Measurements from ENCODE around the gene NR5A1.

DNA sequence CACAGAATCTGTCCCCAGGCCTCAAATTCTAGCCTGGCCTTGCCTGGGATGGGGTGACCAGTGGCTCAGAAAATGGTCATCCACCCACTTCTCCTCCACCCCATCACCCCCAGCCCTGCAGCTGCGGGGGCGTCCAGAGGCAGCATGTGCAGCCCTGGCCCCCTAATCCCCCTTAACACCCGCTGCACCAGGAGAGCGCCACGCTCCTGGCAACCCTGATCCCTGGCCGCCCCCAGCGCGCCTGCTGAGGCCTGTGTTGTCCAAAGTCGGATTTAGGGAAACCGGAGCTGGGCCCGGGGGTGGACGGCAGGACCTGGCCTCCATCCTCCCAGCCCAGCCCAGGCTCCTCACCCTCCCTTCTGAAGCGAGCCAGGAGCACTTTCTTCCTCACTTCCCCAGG lies 22.0 kb downstream of the NR5A1 start:
- TF ChIP-seq TCF4 (CRISPR knock-in tag; IDR thresholded peaks at IDR 0.05; ENCODE audit: borderline replicate concordance) (no peak), OSR1 (CRISPR knock-in tag; IDR thresholded peaks at IDR 0.05) (no peak), ZFP3 (CRISPR knock-in tag; IDR thresholded peaks at IDR 0.05) (no peak), ARNTL (CRISPR knock-in tag; IDR thresholded peaks at IDR 0.05; ENCODE audit: borderline replicate concordance, low read depth) (no peak), ISL1 (CRISPR knock-in tag; IDR thresholded peaks at IDR 0.05) (no peak), GLIS3 (CRISPR knock-in tag; IDR thresholded peaks at IDR 0.05) (no peak)
- TF ChIP-seq, protein P1, sequence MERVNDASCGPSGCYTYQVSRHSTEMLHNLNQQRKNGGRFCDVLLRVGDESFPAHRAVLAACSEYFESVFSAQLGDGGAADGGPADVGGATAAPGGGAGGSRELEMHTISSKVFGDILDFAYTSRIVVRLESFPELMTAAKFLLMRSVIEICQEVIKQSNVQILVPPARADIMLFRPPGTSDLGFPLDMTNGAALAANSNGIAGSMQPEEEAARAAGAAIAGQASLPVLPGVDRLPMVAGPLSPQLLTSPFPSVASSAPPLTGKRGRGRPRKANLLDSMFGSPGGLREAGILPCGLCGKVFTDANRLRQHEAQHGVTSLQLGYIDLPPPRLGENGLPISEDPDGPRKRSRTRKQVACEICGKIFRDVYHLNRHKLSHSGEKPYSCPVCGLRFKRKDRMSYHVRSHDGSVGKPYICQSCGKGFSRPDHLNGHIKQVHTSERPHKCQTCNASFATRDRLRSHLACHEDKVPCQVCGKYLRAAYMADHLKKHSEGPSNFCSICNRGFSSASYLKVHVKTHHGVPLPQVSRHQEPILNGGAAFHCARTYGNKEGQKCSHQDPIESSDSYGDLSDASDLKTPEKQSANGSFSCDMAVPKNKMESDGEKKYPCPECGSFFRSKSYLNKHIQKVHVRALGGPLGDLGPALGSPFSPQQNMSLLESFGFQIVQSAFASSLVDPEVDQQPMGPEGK (CRISPR knock-in tag; IDR thresholded peaks at IDR 0.05; ENCODE audit: borderline replicate concordance): no peak
